DOHH2 (cell line): Measurements from ENCODE around the gene RRAS2.

Experiments
- H3F3A ChIP-seq: fragments of 200-600 bp; sonication (generic), shearing (Covaris generic); 2 replicates; pipeline ENCODE4 v1.6.0; 2016; ENCODE audit warnings: antibody characterized with exemption, mild to moderate bottlenecking; ENCODE audit not compliant: control insufficient read depth, insufficient read depth
- H3K27ac ChIP-seq: fragments of 200-600 bp; sonication (generic); 2 replicates; pipeline ENCODE4 v1.5.1; 2014; ENCODE audit warnings: low read depth, mild to moderate bottlenecking, low read length, moderate library complexity
- H3K27me3 ChIP-seq: fragments of 200-600 bp; sonication (generic); 2 replicates; pipeline ENCODE4 v1.6.1; 2014; ENCODE audit warnings: mild to moderate bottlenecking, low read length, mixed read lengths; ENCODE audit not compliant: control insufficient read depth
- H3K36me3 ChIP-seq: fragments of 200-600 bp; sonication (generic); 2 replicates; pipeline ENCODE4 v1.6.1; 2014; ENCODE audit warnings: mild to moderate bottlenecking, low read length, moderate library complexity, mixed read lengths; ENCODE audit not compliant: control insufficient read depth
- H3K4me1 ChIP-seq: fragments of 200-600 bp; sonication (generic); 2 replicates; pipeline ENCODE4 v1.6.1; 2014; ENCODE audit warnings: mild to moderate bottlenecking, low read length, mixed read lengths; ENCODE audit not compliant: control insufficient read depth
- H3K4me2 ChIP-seq: fragments of 200-600 bp; sonication (generic); 2 replicates; pipeline ENCODE4 v1.6.0; 2014; ENCODE audit warnings: mild to moderate bottlenecking, low read length, moderate library complexity
- H3K4me3 ChIP-seq: fragments of 200-600 bp; sonication (generic); 2 replicates; pipeline ENCODE4 v1.5.1; 2014; ENCODE audit warnings: mild to moderate bottlenecking, low read length, mixed read lengths
- H3K79me2 ChIP-seq: fragments of 200-600 bp; sonication (generic); 2 replicates; pipeline ENCODE4 v1.6.1; 2014; ENCODE audit warnings: mild to moderate bottlenecking, low read length, mixed read lengths; ENCODE audit not compliant: control insufficient read depth
- H3K9me2 ChIP-seq: fragments of 200-600 bp; sonication (generic); replicated peaks from 2 replicates; pipeline ENCODE4 v1.6.1; 2014; ENCODE audit warnings: mild to moderate bottlenecking, low read length, mixed read lengths; ENCODE audit not compliant: control insufficient read depth
- H3K9me3 ChIP-seq: fragments of 200-600 bp; sonication (generic); 2 replicates; pipeline ENCODE4 v1.6.1; 2014; ENCODE audit warnings: antibody characterized with exemption, low read length, mixed read lengths; ENCODE audit not compliant: control insufficient read depth, insufficient read depth
- H4K20me1 ChIP-seq: fragments of 200-600 bp; sonication (generic); 2 replicates; pipeline ENCODE4 v1.6.0; 2014; ENCODE audit warnings: low read depth, mild to moderate bottlenecking, antibody characterized with exemption, low read length, moderate library complexity; ENCODE audit not compliant: control insufficient read depth, insufficient read depth
- EZH2phosphoT487 ChIP-seq: fragments of 200-600 bp; sonication (generic); IDR thresholded peaks from 2 replicates; pipeline ENCODE4 v1.6.1; 2017; ENCODE audit warnings: borderline replicate concordance, mild to moderate bottlenecking, antibody characterized with exemption, low read length, moderate library complexity, mixed read lengths
- TF ChIP-seq, protein P1 (sequence below): fragments of 200-600 bp; sonication (generic); IDR thresholded peaks from one replicate; pipeline ENCODE4 v1.5.1; 2014; ENCODE audit warnings: antibody characterized with exemption, mild to moderate bottlenecking, low read depth, low read length; ENCODE audit not compliant: poor library complexity, severe bottlenecking

RRAS2 gene

DNA sequence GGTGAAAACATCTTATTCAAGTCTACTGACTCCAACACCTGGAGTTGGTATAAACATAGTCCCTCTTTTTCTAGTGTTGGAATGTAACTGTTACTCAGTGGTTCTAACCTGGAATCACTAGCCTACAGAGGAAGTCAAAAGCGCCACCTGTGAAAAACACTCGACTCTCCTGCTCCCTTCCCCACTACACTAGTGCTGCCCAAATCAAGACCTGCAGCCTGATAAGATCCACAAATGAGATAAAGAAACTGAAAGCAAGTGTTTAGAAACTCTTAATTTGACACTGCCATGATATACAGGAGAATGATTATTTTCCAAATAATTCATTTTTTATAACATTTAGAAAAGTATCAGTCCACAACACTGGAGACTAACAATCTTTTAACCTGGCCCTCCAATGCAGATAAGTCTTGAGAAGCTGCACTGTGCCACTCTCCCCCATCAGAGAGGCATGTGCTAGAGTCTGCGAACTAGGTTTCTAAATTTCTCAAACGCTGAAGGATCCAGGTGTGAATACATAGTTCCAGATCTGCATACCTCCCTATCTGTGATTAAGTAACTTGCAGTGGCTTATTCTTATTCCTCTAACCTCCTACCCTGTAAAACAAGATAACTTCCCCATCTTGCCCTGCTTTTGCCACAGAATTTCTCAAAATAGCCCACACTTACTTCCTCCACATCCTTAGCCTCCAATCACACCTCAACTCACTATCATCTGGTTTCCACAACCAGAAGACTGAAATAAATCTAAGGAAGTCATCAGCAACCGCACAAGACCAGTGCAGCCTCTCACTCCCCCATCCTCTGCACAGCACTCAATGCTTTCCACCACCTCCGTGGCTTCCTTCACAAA, 88.1 kb downstream of the RRAS2 start:
- H3K9me2 ChIP-seq, result no peaks in the 10 kb centered on the region
- H3K27ac ChIP-seq, result no peak overlapping the region
- no peaks in the 10 kb centered on the region for H3K9me3 ChIP-seq
- H3K27me3 ChIP-seq, result no peaks in the 10 kb centered on the region
- no peak overlapping the region for H3K4me2 ChIP-seq
- no peaks in the 10 kb centered on the region for H3F3A ChIP-seq
- H3K79me2 ChIP-seq, result no peaks in the 10 kb centered on the region
- peaks cover 7% of the 10 kb centered on the region for H3K36me3 ChIP-seq
- H4K20me1 ChIP-seq, result no peaks in the 10 kb centered on the region
- TF ChIP-seq, protein P1, sequence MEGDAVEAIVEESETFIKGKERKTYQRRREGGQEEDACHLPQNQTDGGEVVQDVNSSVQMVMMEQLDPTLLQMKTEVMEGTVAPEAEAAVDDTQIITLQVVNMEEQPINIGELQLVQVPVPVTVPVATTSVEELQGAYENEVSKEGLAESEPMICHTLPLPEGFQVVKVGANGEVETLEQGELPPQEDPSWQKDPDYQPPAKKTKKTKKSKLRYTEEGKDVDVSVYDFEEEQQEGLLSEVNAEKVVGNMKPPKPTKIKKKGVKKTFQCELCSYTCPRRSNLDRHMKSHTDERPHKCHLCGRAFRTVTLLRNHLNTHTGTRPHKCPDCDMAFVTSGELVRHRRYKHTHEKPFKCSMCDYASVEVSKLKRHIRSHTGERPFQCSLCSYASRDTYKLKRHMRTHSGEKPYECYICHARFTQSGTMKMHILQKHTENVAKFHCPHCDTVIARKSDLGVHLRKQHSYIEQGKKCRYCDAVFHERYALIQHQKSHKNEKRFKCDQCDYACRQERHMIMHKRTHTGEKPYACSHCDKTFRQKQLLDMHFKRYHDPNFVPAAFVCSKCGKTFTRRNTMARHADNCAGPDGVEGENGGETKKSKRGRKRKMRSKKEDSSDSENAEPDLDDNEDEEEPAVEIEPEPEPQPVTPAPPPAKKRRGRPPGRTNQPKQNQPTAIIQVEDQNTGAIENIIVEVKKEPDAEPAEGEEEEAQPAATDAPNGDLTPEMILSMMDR, result no peak
- no peak for TF ChIP-seq EZH2phosphoT487
- no peak overlapping the region for H3K4me3 ChIP-seq
- peaks cover 8% of the 10 kb centered on the region for H3K4me1 ChIP-seq

- Histone ChIP-seq H3K36me3 (peaks cover 7% of the 10 kb centered on the region), H3K4me2 (no peak overlapping the region), H3K9me2 (no peaks in the 10 kb centered on the region), H3F3A (no peaks in the 10 kb centered on the region), H3K79me2 (no peaks in the 10 kb centered on the region), H4K20me1 (no peaks in the 10 kb centered on the region), H3K27ac (no peak overlapping the region), H3K27me3 (no peaks in the 10 kb centered on the region), H3K4me3 (no peak overlapping the region), H3K9me3 (no peaks in the 10 kb centered on the region), H3K4me1 (peaks cover 8% of the 10 kb centered on the region)
- TF ChIP-seq, protein P1, result no peak
- no peak for TF ChIP-seq EZH2phosphoT487
Observed at GRCh38 chr11:14269692-14270573, 89.0 kb downstream of the RRAS2 start.

- no peak for TF ChIP-seq EZH2phosphoT487
- TF ChIP-seq, protein P1, result no peak
- Histone ChIP-seq H3K79me2 (no peaks in the 10 kb centered on the region), H3F3A (no peaks in the 10 kb centered on the region), H3K4me3 (no peak overlapping the region), H3K36me3 (no peaks in the 10 kb centered on the region), H4K20me1 (no peaks in the 10 kb centered on the region), H3K4me2 (no peak overlapping the region), H3K27ac (no peak overlapping the region), H3K9me2 (no peaks in the 10 kb centered on the region), H3K27me3 (no peaks in the 10 kb centered on the region), H3K9me3 (no peaks in the 10 kb centered on the region), H3K4me1 (peaks cover 8% of the 10 kb centered on the region)
Observed at GRCh38 chr11:14267861-14268635, 90.9 kb downstream of the RRAS2 start.
